ENCODE results near the gene FAM83F. TPM values are rescaled to one million over a fixed set of nuclear protein-coding genes. Genes with fewer than 3 reads are reported as not detected.
"Not testable (repeated sequence)": the region's sequence is repeated elsewhere in the genome, so short reads cannot be mapped to it uniquely, and the experiment has no call there.

Gene FAM83F
- total and polyA plus RNA-seq, 2 donors (not counting 1 experiment from before 2014, with no cell fraction given) = not detected

DNA sequence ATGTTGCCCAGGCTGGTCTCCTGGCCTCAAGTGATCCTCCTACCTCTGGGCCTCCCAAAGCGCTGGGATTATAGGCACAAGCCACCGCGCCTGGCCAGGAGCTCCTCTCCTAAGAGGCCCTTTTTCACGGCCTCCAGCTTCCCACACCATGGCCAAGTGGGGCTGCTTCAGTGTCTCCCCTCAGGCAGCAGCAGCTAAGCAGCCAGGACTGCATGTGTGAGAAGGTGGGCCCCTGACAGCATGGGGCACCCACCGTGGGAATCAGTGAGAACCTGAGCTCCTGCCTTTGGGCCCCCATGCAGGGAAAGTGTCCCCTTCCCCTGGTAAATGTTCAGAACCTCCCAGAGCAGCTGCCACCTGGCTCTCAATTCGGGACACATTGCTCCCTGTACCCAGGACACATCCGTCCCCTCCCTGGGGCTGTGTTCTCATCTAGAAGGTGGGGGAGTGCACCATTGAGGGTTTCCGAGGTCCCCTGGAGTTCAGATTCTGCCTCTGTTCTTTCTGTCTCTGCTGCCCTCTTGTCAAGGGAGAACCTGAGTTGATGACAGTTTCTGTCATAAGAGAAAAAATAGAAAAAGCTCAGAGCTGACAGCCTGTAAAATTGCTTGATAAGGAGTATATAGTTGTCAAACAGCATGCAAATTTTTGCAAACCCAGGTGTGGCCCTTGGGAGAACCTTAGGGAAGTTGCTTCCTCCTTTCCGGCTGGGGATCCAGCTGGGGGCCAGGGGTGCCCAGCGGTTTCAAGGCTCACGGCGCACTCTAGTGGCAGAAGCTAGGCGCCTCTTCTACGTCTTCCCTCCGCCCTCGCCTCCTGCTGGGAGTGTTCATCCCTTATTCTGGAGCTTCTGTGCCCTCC, 29.7 kb downstream of the FAM83F start:
- Histone ChIP-seq H3K27ac (ENCODE audit: insufficient read depth, low read length) (no peak overlapping the region), H3K36me3 (ENCODE audit: control insufficient read depth, insufficient read depth, low read length) (no peaks in the 10 kb centered on the region), H4K20me1 (ENCODE audit: control insufficient read depth, extremely low read depth, insufficient read depth, low read length) (no peaks in the 10 kb centered on the region), H3K9ac (ENCODE audit: insufficient read depth, low read length) (no peak overlapping the region), H3K27me3 (ENCODE audit: control insufficient read depth, insufficient read depth, low read length) (peaks cover 8% of the 10 kb centered on the region), H3K4me3 (replicated peaks in 1 of 4; ENCODE audit: control extremely low read depth in 1 of 4, insufficient read depth in 1 of 4, low read depth in 3 of 4, low read length in 4 of 4) (no peak overlapping the region), H3K79me2 (ENCODE audit: control insufficient read depth, insufficient read depth, low read length) (no peaks in the 10 kb centered on the region), H3K4me2 (ENCODE audit: extremely low read depth, insufficient read depth, low read length) (no peak overlapping the region), H2AFZ (ENCODE audit: low read length) (no peak overlapping the region), H3K4me1 (ENCODE audit: control insufficient read depth, extremely low read depth, insufficient read depth, low read length) (no peaks in the 10 kb centered on the region), H3K9me3 (ENCODE audit: control insufficient read depth, insufficient read depth, low read depth, low read length) (no peaks in the 10 kb centered on the region)
- TF ChIP-seq, protein P1, sequence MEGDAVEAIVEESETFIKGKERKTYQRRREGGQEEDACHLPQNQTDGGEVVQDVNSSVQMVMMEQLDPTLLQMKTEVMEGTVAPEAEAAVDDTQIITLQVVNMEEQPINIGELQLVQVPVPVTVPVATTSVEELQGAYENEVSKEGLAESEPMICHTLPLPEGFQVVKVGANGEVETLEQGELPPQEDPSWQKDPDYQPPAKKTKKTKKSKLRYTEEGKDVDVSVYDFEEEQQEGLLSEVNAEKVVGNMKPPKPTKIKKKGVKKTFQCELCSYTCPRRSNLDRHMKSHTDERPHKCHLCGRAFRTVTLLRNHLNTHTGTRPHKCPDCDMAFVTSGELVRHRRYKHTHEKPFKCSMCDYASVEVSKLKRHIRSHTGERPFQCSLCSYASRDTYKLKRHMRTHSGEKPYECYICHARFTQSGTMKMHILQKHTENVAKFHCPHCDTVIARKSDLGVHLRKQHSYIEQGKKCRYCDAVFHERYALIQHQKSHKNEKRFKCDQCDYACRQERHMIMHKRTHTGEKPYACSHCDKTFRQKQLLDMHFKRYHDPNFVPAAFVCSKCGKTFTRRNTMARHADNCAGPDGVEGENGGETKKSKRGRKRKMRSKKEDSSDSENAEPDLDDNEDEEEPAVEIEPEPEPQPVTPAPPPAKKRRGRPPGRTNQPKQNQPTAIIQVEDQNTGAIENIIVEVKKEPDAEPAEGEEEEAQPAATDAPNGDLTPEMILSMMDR (conservative IDR thresholded peaks at IDR 0.05 in 1 of 2, IDR thresholded peaks at IDR 0.05 in 1 of 2; ENCODE audit: low read depth in 1 of 2, low read length in 2 of 2) = peak; percentile 87 to 95
- TF ChIP-seq EZH2 (IDR thresholded peaks at IDR 0.05; ENCODE audit: low read length, missing control alignments) = no peak
- DNase-seq (ENCODE audit: low read depth in 2 of 2) = peak; percentile 53 to 62

- not testable (repeated sequence) for H3K4me3 ChIP-seq (replicated peaks in 1 of 4; ENCODE audit: control extremely low read depth in 1 of 4, insufficient read depth in 1 of 4, low read depth in 3 of 4, low read length in 4 of 4); DNase-seq (ENCODE audit: low read depth in 2 of 2); H3K27me3 ChIP-seq (ENCODE audit: control insufficient read depth, insufficient read depth, low read length); H3K79me2 ChIP-seq (ENCODE audit: control insufficient read depth, insufficient read depth, low read length); H3K4me2 ChIP-seq (ENCODE audit: extremely low read depth, insufficient read depth, low read length); H3K4me1 ChIP-seq (ENCODE audit: control insufficient read depth, extremely low read depth, insufficient read depth, low read length); H3K27ac ChIP-seq (ENCODE audit: insufficient read depth, low read length); H3K9ac ChIP-seq (ENCODE audit: insufficient read depth, low read length); H4K20me1 ChIP-seq (ENCODE audit: control insufficient read depth, extremely low read depth, insufficient read depth, low read length); H3K9me3 ChIP-seq (ENCODE audit: control insufficient read depth, insufficient read depth, low read depth, low read length); H3K36me3 ChIP-seq (ENCODE audit: control insufficient read depth, insufficient read depth, low read length); H2AFZ ChIP-seq (ENCODE audit: low read length)
These were observed 30.3 kb downstream of the FAM83F start for GRCh38 chr22:40025062-40025379.

DNA sequence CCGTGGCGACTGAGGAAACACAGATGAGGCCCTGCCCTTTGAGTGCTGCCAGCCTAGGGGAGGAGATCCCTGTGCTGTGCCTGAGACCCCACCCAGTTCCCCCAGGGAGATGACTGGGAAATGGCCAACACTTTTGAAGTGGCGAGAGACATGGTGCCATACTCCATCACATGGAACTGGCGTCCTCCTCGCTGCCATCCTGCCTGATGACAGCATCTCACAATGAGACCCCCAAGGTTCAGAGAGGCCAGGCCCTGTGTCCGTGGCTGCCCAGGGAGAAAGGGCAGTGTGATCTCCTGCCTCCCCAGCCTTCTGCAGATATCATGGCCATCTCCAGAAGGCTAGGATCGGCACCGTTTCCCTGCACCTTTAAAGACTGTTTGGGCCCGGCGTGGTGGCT, 31.1 kb downstream of the FAM83F start:
- Histone ChIP-seq H4K20me1 (ENCODE audit: control insufficient read depth, extremely low read depth, insufficient read depth, low read length) (no peaks in the 10 kb centered on the region), H3K4me2 (ENCODE audit: extremely low read depth, insufficient read depth, low read length) (no peak overlapping the region), H3K79me2 (ENCODE audit: control insufficient read depth, insufficient read depth, low read length) (no peaks in the 10 kb centered on the region), H3K4me1 (ENCODE audit: control insufficient read depth, extremely low read depth, insufficient read depth, low read length) (no peaks in the 10 kb centered on the region), H3K27me3 (ENCODE audit: control insufficient read depth, insufficient read depth, low read length) (peaks cover 8% of the 10 kb centered on the region), H3K36me3 (ENCODE audit: control insufficient read depth, insufficient read depth, low read length) (no peaks in the 10 kb centered on the region), H3K27ac (ENCODE audit: insufficient read depth, low read length) (no peak overlapping the region), H3K9ac (ENCODE audit: insufficient read depth, low read length) (no peak overlapping the region), H2AFZ (ENCODE audit: low read length) (no peak overlapping the region), H3K9me3 (ENCODE audit: control insufficient read depth, insufficient read depth, low read depth, low read length) (no peaks in the 10 kb centered on the region), H3K4me3 (replicated peaks in 1 of 4; ENCODE audit: control extremely low read depth in 1 of 4, insufficient read depth in 1 of 4, low read depth in 3 of 4, low read length in 4 of 4) (no peak overlapping the region)
- no peak for TF ChIP-seq EZH2 (IDR thresholded peaks at IDR 0.05; ENCODE audit: low read length, missing control alignments)
- TF ChIP-seq, protein P1 (conservative IDR thresholded peaks at IDR 0.05 in 1 of 2, IDR thresholded peaks at IDR 0.05 in 1 of 2; ENCODE audit: low read depth in 1 of 2, low read length in 2 of 2) = no peak
- DNase-seq (ENCODE audit: low read depth in 2 of 2) = no peak
